GM18505 (cell line): ENCODE data around the gene CALR3.

Experiments
- ATAC-seq: cut with Tn5 transposase; IDR thresholded peaks from one replicate; pipeline ENCODE4 v1.9.1; 2021; ENCODE audit not compliant: unreplicated experiment
- POLR2A ChIP-seq: IDR thresholded peaks from 4 replicates; pipeline ENCODE4 v1.6.1; 2011; ENCODE audit warnings: borderline replicate concordance; ENCODE audit not compliant: insufficient read depth, insufficient read length; ENCODE audit errors: extremely low read depth

CALR3 gene

DNA sequence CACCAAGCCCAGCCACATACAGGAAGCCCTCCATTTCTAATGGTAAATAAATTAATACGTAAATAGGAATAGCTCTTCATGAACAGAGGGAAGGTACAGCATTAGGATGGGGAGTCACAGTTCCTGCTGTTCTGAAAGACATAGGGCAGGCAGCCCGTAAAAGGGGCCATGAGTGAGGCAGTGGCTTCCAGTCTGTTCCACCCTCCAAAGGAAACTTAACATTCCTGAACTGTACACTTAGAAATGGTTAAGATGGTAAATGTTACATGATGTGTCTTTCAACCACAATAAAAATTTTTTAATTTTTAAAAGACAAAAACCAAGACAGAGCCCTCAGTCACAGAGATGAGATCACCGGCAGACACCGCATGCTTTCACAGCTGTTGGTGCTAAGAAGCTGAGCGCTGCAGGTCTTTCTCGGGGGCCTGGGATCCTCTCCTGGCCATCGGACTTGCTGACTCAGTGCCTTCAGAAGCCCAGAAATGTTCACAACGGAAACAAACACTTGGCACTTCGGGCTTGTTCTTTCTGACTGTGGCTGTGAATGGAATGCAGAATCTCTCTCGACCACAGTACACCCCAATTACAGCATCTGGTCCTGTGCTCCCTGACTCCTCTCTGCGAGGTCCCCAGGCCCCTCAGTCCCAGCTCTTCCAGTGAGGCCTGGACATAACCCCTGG, 60.6 kb downstream of the CALR3 start:
- no peak for TF ChIP-seq POLR2A

DNA sequence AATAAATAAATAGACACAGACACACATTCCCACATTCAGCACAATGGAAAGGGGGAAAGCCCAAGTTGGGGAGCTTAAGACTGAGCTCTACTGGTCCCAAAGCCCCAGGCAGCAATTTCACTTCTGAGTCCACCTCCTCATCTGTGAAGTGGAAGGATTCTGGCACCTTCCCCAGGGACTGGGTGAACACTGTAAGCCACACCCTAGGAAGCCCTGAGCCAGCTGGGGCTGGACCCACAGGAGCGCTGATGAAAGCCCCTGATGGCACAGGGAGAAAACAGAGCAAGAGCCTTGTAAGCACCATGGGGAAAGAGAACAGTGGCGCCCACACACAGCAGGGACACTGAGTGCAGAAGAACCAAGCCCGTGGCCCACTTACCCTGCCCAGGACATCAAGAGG, 62.0 kb downstream of the CALR3 start:
- no peak for TF ChIP-seq POLR2A
- no peak for ATAC-seq

More for the DNA sequence above, 60.6 kb downstream of the CALR3 start:
- no peak for ATAC-seq

DNA sequence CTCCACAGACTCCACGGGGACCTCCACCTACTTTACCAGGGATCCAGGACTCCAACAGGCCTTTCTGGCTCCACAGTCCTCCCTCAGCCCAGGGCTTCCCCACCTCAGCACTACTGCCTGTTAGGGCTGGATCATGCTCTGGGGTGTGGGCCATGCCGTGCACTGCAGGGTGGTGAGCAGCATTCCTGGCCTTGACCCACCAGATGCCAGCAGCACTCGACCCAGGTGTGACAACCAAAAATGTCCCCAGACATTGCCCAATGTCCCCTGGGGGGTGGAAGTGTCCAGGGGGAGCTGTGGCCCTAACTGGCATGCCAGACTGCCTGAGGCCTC, 66.2 kb downstream of the CALR3 start:
- ATAC-seq, result no peak
- no peak for TF ChIP-seq POLR2A

DNA sequence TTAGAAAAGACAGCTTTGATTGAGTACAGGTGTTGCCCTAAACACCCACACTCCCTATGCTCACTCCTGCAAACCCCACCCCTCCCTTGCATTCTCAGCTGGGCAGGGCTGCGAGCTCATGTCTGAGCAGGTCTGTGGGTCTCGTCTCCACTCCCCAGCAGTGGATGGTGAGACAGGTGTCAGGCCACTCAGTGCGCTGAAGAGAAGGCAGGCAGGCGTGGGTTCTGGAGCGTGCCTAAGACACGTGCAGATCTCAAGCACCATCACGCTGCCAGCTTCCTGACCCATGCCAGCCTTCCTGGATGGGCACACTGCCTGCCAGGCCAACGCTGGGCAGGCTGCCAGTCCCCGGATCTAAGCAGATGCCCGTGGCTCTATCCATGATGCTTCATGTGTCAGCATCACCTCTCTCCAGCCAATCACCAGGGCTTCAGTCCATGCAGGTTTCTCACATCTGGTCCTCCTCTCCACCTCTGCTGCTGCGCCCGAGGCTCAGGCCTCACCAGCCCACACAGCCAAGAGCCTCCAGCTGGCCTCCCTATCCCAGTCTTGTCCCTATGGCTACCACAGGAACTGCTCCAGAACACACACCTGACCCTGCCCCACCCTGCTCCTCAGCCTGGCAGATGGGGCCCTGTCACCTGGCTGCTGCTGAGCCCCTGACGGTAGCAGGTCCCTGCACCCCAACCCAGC, 66.8 kb downstream of the CALR3 start:
- ATAC-seq, result no peak
- TF ChIP-seq POLR2A, result no peak
